AG04449 (cell line): ENCODE results near the gene CBLN3.

ENCODE experiments used
- CTCF ChIA-PET: fragments of 350-600 bp; formaldehyde crosslinking; extraction: SDS; loops from one replicate; lab custom pipeline; 2021; ENCODE audit warnings: antibody characterized with exemption; lab: Yijun Ruan, JAX
- POLR2A ChIA-PET: fragments of 400-600, 350-600 bp; formaldehyde crosslinking; extraction: SDS; loops from one replicate; lab custom pipeline; 2020; ENCODE audit warnings: antibody characterized with exemption, inconsistent platforms; lab: Yijun Ruan, JAX
- DNase-seq: peaks from one replicate; pipeline ENCODE4 v3.0.0-alpha.2; 2010; ENCODE audit warnings: low read depth, low spot score
- H3K4me3 ChIP-seq: 2 replicates; pipeline ENCODE4 v1.5.1; 2011; ENCODE audit warnings: low read depth, mild to moderate bottlenecking, control low read depth, low read length
- TF ChIP-seq, protein P1 (sequence below): IDR thresholded peaks from one replicate; pipeline ENCODE4 v1.5.1; 2011; ENCODE audit warnings: mild to moderate bottlenecking, moderate library complexity, low read length, control low read depth, inconsistent platforms; ENCODE audit not compliant: insufficient read depth; ENCODE audit errors: missing control alignments

Gene CBLN3

DNA sequence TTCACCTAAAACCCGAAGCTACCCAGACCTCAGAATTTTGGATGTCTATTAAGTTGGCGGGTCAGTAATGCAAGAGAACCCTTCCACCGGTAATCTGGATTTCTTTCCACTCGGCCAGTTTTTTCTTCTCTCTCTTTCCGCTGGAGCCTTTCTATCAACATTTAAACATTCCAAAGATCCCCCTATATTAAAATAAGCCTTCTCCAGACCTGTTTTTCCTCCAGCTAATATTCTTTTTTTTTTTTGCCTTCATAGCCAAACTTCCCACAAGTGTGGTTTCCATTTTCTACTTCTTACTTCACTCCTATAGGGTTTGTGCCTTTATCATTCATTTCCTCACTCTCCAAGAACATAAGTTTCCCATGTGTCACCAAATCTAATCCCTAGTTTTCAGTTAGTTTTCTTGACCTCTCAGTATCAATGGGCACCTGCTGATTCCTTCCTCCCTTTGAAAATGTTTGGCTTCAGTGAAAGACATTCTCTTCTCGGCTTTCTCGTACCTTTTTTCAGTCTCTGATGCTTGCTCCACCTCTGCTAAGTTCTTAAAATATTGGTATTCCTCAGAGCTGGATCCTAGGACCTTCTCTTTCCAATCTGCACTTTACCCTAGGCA, 13.7 kb upstream of the CBLN3 start:
- no peak for DNase-seq
- POLR2A ChIA-PET, result interaction anchor here (2.5 kb wide), 1 partner anchor 12 kb away, joined by 25 read pairs; the partner anchor contains the start of gene KHNYN
- CTCF ChIA-PET, result interaction anchor here (1.1 to 33.5 kb wide), 4 partner anchors 11 to 138 kb away, joined by 4 to 1633 read pairs (median 226); partner anchors contain the start of genes ADCY4, CBLN3, CIDEB and DHRS1
- H3K4me3 ChIP-seq, result peak overlapping the region; percentile 98
- TF ChIP-seq, protein P1, sequence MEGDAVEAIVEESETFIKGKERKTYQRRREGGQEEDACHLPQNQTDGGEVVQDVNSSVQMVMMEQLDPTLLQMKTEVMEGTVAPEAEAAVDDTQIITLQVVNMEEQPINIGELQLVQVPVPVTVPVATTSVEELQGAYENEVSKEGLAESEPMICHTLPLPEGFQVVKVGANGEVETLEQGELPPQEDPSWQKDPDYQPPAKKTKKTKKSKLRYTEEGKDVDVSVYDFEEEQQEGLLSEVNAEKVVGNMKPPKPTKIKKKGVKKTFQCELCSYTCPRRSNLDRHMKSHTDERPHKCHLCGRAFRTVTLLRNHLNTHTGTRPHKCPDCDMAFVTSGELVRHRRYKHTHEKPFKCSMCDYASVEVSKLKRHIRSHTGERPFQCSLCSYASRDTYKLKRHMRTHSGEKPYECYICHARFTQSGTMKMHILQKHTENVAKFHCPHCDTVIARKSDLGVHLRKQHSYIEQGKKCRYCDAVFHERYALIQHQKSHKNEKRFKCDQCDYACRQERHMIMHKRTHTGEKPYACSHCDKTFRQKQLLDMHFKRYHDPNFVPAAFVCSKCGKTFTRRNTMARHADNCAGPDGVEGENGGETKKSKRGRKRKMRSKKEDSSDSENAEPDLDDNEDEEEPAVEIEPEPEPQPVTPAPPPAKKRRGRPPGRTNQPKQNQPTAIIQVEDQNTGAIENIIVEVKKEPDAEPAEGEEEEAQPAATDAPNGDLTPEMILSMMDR, result no peak

DNA sequence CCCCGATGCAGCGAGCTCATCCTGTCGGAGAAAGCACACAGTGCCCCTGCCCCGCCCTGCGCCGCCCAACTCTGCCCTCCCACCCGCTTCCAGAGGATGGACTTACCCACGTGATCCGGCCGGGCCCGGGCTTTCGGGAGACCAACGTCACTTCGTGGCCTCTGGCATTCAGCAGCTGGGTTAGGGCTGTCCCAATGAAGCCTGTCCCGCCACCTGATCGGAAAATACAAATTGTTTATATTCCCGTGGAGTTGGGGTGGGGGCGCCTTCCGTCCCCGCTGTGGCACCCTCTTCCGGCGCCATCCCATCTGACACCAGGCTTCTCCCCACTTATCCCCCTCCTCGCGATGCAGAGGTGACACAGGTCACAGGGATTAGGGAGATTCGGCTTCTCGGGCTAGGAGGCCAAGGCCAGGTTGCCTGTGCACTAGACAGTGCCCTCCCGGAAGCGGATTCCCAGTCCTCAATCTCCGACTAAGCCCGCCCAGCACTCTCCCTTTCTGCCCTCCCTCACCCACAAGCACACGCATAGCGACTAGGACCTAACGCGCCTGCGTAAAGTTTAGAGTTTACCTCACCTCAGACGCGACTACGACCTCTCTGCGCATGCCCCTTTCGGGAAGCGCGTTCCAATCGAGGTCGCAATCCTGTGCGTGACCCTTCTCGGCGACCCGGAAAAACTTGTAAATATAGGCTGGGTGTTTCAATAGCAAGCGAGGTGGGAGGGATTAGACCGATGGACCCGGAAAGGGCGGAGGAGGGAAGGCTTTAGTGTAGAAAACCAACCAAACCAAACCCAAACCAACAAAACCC, 13.0 kb upstream of the CBLN3 start, which contains the start of gene SDR39U1:
TSS of gene SDR39U1 (minus strand) at position 537 of the 813 bp plus-strand sequence. CDS start at position 530, 7 bp downstream.
- CTCF ChIA-PET, result interaction anchor here (0.9 to 33.5 kb wide), 8 partner anchors 10 to 137 kb away, joined by 3 to 1633 read pairs (median 6); partner anchors contain the start of genes ADCY4, CBLN3, CIDEB and DHRS1
- POLR2A ChIA-PET, result interaction anchor here (0.7 to 2.5 kb wide), 4 partner anchors 12 to 200 kb away, joined by 3 to 25 read pairs (median 4); partner anchors contain the start of genes KHNYN and TINF2
- DNase-seq, result peak; percentile 92

DNA sequence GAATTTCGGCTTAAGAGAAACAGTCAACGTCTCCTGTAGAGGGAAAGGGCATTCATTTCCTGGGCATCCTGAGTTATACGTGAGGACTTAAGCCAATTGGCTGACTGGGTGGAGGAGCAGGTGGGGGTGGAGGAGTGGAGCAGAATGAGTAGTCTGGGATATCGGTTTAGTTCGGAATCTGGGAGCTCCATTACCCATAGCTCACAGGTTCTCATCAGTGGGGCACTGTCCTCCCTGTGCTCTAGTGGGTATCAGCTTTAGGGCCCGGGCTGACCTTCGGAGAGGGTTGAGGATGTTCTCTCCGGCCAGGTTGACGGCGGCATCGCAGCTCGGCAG, 12.4 kb upstream of the CBLN3 start:
- ChIA-PET POLR2A (interaction anchor here (0.7 to 2.5 kb wide), 5 partner anchors 11 to 200 kb away, joined by 3 to 25 read pairs (median 4); partner anchors contain the start of genes KHNYN and TINF2), CTCF (interaction anchor here (0.9 to 33.5 kb wide), 7 partner anchors 10 to 136 kb away, joined by 3 to 1633 read pairs (median 8); partner anchors contain the start of genes ADCY4, CBLN3, CIDEB and DHRS1)
- DNase-seq, result no peak
- peak overlapping the region; percentile 98 for H3K4me3 ChIP-seq
- TF ChIP-seq, protein P1, result no peak

More for the DNA sequence above, 13.0 kb upstream of the CBLN3 start, which contains the start of gene SDR39U1:
- H3K4me3 ChIP-seq, result peak within 1 kb of the TSS; percentile 98
- TF ChIP-seq, protein P1, result no peak

DNA sequence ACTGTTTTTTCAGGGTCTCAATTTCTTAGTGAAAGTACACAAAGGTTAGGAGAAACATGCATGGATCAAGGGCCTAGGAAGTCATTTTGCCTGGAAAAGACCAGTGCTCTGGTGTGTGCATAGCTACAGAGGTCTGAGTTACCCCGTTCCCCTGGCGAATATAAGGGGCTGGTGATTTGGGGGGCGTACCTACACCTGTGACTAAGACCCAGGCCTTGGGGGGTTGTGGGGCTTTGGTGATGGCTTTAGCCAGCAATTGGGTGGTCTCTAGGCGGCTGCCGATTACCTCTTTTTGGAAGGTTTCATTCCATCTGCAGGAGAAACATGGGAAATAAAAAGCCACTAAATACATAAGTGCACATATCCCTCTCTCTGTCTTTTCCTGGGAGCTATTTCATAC, 12.0 kb upstream of the CBLN3 start:
- ChIA-PET CTCF (interaction anchor here (0.9 to 33.5 kb wide), 8 partner anchors 9 to 136 kb away, joined by 3 to 1633 read pairs (median 6); partner anchors contain the start of genes ADCY4, CBLN3, CIDEB and DHRS1), POLR2A (interaction anchor here (0.7 to 2.5 kb wide), 5 partner anchors 11 to 199 kb away, joined by 3 to 25 read pairs (median 4); partner anchors contain the start of genes KHNYN and TINF2)
- H3K4me3 ChIP-seq, result peak overlapping the region; percentile 98
- DNase-seq, result no peak
- TF ChIP-seq, protein P1, result no peak

DNA sequence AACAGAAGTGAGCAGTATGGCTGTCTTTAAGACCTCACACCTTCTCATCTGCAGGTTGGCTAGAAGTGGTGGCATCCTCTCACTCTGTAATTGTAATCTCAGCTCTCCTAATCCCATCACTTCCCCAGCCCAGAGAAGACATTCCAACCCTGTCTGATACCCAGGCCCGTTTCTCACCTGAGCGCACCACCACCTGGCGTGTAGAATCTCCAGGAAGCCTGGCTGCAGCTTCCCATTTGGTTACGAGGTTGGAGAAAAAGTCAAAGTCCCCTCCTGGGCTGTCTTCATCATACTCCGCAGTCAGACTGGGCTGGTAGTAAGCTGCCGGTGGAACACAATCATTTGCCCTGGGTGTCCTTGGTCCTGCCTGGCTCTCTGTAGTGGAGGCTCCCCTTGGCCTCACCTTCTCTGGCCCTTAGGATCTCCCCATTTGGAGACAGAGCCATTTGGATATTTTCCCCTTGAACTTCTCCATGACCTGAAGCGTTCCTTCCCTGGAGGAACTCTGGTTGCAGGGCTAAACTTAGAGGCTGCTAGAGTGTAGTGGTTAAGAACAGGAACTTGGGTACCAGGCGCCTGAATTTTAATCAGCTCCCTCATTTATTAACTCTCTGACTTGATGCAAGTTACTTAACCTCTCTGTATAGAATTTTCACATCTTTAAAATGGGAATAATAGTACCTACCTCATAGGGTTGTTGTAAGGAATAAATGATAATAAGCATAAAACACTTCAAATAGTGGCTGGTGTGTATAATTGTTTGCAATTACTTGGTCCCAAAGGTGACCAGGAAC, 11.3 kb upstream of the CBLN3 start:
- ChIA-PET POLR2A (interaction anchor here (1.0 to 2.5 kb wide), 4 partner anchors 10 to 199 kb away, joined by 3 to 25 read pairs (median 4); partner anchors contain the start of genes KHNYN and TINF2), CTCF (interaction anchor here (1.3 to 33.5 kb wide), 6 partner anchors 9 to 135 kb away, joined by 3 to 1633 read pairs (median 40); partner anchors contain the start of genes ADCY4, CBLN3, CIDEB and DHRS1)
- no peak for DNase-seq
- peak overlapping the region; percentile 98 for H3K4me3 ChIP-seq
- TF ChIP-seq, protein P1, result no peak
